ENCODE results near the gene FIG4.
"Not testable (repeated sequence)": the region's sequence is repeated elsewhere in the genome, so short reads cannot be mapped to it uniquely, and the experiment has no call there.

FIG4 gene

DNA sequence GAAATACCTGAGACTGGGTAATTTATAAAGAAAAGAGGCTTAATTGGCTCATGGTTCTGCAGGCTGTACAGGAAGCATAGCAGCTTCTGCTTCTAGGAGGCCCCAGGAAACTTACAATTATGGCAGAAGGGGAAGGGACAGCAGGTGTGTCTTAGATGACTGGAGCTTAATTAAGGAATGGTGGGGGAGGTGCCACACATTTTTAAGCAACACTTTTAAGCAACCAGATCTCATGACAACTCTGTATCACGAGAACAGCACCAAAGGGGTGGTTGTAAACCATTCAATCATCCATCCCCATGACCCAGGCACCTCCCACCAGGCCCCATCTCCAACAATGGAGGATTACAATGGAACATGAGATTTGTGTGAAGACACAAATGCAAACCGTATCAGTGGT lies 26.9 kb downstream of the FIG4 start:
- no peak overlapping the region for H3K27ac ChIP-seq
- no peak overlapping the region for H3K4me3 ChIP-seq (ENCODE audit: low read depth, low read length)
- H3K27me3 ChIP-seq (replicated peaks) = no peaks in the 10 kb centered on the region
- in situ Hi-C loops (cut with HindIII; ENCODE audit: low pct_ligation_motif_present, low sequenced_read_pairs) = no loop called here
- TF ChIP-seq, protein P1, sequence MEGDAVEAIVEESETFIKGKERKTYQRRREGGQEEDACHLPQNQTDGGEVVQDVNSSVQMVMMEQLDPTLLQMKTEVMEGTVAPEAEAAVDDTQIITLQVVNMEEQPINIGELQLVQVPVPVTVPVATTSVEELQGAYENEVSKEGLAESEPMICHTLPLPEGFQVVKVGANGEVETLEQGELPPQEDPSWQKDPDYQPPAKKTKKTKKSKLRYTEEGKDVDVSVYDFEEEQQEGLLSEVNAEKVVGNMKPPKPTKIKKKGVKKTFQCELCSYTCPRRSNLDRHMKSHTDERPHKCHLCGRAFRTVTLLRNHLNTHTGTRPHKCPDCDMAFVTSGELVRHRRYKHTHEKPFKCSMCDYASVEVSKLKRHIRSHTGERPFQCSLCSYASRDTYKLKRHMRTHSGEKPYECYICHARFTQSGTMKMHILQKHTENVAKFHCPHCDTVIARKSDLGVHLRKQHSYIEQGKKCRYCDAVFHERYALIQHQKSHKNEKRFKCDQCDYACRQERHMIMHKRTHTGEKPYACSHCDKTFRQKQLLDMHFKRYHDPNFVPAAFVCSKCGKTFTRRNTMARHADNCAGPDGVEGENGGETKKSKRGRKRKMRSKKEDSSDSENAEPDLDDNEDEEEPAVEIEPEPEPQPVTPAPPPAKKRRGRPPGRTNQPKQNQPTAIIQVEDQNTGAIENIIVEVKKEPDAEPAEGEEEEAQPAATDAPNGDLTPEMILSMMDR (IDR thresholded peaks at IDR 0.05; ENCODE audit: low read depth, low read length, missing control alignments) = no peak
- DNase-seq = no peak
- no peaks in the 10 kb centered on the region for H3K36me3 ChIP-seq (replicated peaks)

DNA sequence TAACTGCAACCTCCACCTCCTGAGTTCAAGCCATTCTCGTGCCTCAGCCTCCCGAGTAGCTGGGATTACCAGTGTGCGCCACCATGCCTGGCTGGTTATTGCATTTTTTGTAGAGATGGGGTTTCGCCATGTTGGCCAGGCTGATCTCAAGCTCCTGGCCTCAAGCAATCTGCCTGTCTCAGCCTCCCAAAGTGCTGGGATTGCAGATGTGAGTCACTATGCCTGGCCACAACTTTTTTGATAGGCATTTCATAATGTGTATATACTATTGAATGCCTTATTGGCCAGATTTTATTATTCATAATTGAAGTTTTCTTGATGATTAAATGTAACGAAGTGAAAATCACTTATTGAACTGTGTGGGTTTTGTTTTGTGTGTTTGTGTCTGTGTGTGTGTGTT lies 27.9 kb downstream of the FIG4 start:
- H3K4me3 ChIP-seq (ENCODE audit: low read depth, low read length) = no peak overlapping the region
- in situ Hi-C loops (cut with HindIII; ENCODE audit: low pct_ligation_motif_present, low sequenced_read_pairs) = no loop called here
- H3K36me3 ChIP-seq (replicated peaks) = no peaks in the 10 kb centered on the region
- TF ChIP-seq, protein P1 (IDR thresholded peaks at IDR 0.05; ENCODE audit: low read depth, low read length, missing control alignments) = no peak
- peak; percentile 47 for DNase-seq
- no peaks in the 10 kb centered on the region for H3K27me3 ChIP-seq (replicated peaks)
- H3K27ac ChIP-seq = no peak overlapping the region

DNA sequence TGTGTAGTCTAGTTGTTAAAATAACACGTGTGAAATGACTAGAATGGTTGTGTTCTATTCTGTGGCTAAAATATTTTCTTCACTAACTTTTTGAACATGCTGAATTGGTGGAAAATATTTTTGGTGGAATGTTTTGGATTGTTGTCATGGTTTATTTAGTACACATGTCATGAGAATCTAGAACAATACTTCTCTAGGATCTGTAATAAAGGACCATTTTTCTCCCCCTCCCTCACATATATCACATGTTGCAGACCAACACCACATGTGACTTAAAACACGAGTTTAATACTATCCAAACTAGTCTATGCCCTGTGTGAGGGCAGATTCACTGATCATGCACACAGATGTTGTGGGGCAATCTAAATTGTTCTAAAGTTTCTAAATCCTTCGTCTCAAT lies 29.2 kb downstream of the FIG4 start:
- in situ Hi-C loops (cut with HindIII; ENCODE audit: low pct_ligation_motif_present, low sequenced_read_pairs) = no loop called here
- Histone ChIP-seq H3K27ac (no peak overlapping the region), H3K4me3 (ENCODE audit: low read depth, low read length) (no peak overlapping the region), H3K36me3 (replicated peaks) (no peaks in the 10 kb centered on the region), H3K27me3 (replicated peaks) (no peaks in the 10 kb centered on the region)
- TF ChIP-seq, protein P1 (IDR thresholded peaks at IDR 0.05; ENCODE audit: low read depth, low read length, missing control alignments) = no peak
- no peak for DNase-seq

DNA sequence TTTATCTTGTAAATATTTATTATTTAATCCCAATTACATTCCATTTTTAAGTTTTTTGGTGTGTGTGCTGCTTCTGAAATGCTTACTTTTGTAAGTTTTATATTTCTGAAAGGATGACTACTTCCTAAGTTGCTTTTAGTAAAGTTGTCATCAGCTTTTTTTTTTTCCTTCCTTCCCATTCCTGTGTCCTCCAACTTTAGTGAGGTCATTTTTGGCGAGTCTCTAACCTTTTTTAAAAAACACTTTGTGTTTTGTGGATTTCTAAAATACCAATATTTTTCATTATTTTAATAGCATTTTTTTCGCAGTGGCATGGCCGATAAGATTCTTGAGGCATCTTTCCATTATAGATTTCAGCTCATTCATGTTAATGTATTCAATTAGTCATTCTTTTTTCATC lies 30.9 kb downstream of the FIG4 start:
- Histone ChIP-seq H3K36me3 (replicated peaks) (no peaks in the 10 kb centered on the region), H3K27me3 (replicated peaks) (no peaks in the 10 kb centered on the region), H3K4me3 (ENCODE audit: low read depth, low read length) (no peak overlapping the region), H3K27ac (no peak overlapping the region)
- in situ Hi-C loops (cut with HindIII; ENCODE audit: low pct_ligation_motif_present, low sequenced_read_pairs) = no loop called here
- no peak for DNase-seq
- TF ChIP-seq, protein P1 (IDR thresholded peaks at IDR 0.05; ENCODE audit: low read depth, low read length, missing control alignments) = no peak

DNA sequence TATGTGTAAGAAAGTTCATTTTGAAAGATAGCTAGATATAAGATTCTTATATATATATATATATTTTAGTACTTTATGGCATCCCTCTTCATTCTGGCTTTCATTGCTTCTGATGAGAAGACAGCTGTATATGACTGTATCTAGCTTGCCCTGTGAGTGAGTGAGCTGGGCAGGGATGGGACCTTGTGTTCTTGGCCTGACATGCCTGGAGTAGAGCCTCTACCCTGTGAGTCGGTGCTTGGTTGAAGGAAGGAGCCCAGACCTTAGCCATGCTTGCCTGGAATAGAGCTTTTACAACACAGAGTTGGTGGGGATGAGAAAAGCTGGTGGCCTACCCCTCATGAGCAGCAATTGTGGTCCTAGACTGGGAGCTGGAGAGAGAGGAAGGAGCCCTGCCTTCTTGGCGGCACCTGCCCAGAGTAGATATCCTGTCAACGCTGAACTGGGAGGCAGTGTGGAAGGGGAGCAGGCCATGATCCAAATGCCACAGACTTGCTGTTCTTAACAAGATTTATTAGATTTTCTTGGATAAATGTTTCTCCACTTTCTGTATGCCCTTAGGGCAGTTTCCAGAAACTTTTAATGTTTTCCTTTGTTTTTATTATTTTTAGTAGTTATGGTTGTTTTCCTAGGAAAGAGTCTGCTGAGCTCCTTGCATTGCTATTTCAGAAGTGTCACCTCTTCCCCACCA lies 31.6 kb downstream of the FIG4 start:
- no peak overlapping the region for H3K4me3 ChIP-seq (ENCODE audit: low read depth, low read length)
- in situ Hi-C loops (cut with HindIII; ENCODE audit: low pct_ligation_motif_present, low sequenced_read_pairs) = no loop called here
- H3K27ac ChIP-seq = no peak overlapping the region
- H3K36me3 ChIP-seq (replicated peaks) = no peaks in the 10 kb centered on the region
- TF ChIP-seq, protein P1 (IDR thresholded peaks at IDR 0.05; ENCODE audit: low read depth, low read length, missing control alignments) = no peak
- H3K27me3 ChIP-seq (replicated peaks) = no peaks in the 10 kb centered on the region
- DNase-seq = no peak

DNA sequence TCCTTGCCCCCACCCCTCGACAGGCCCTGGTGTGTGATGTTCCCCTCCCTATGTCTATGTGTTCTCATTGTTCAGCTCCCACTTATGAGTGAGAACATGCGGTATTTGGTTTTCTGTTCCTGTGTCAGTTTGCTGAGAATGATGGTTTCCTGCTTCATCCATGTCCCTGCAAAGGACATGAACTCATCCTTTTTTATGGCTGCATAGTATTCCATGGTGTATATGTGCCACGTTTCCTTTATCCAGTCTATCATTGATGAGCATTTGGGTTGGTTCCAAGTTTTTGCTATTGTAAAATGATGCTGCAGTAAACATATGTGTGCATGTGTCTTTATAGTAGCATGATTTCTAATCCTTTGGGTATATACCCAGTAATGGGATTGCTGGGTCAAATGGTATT lies 34.2 kb downstream of the FIG4 start:
- in situ Hi-C loops (cut with HindIII; ENCODE audit: low pct_ligation_motif_present, low sequenced_read_pairs); H3K36me3 ChIP-seq (replicated peaks); DNase-seq; H3K27ac ChIP-seq; H3K27me3 ChIP-seq (replicated peaks); H3K4me3 ChIP-seq (ENCODE audit: low read depth, low read length): not testable (repeated sequence)
